Lower leg skin (tissue), 4 donors: ENCODE data around the gene ACOT6. TPM values are rescaled to one million over a fixed set of nuclear protein-coding genes. Genes with fewer than 3 reads are reported as not detected.

Source experiments
- DNase-seq, 2 donors: peaks; one replicate each; pipeline ENCODE4 v3.0.0-alpha.2; 2019; ENCODE audit warnings: low spot score in 2 of 2
- H3K4me3 ChIP-seq: fragments of 200-600 bp; sonication (generic); 2 replicates; pipeline ENCODE4 v1.5.1; 2017; ENCODE audit warnings: mild to moderate bottlenecking, low read depth; ENCODE audit not compliant: poor library complexity, severe bottlenecking
- POLR2A ChIP-seq, 2 donors: fragments of 450-650 bp; IDR thresholded peaks; one replicate each; pipeline ENCODE4 v1.6.1; 2016 to 2017; ENCODE audit warnings: antibody characterized with exemption in 2 of 2, mild to moderate bottlenecking in 1 of 2, moderate library complexity in 1 of 2
- WGBS, 2 donors: methylation state at CpG; one replicate each; pipeline ENCODE4 v1.1.5; 2018; 5-methylcytosine and 5-hydroxymethylcytosine counted together
- intact Hi-C: fragments of 100-400 bp; cut with DNase I; formaldehyde crosslinking; loops from one replicate; pipeline ENCODE4 v1.15.0; 2023; ENCODE audit warnings: low total_unique reads
- total RNA-seq, 4 donors: library from RNA; depleted of rRNA; stranded (reverse); fragments of >200 nt; gene quantifications; one replicate each; pipeline ENCODE4 v1.1.0, GENCODE V29; 2016
- TF ChIP-seq, protein P1 (sequence below), 3 donors: fragments of 450-650 bp; IDR thresholded peaks; one replicate each; pipeline ENCODE4 v1.5.1; 2016; ENCODE audit warnings: antibody characterized with exemption in 3 of 3, mild to moderate bottlenecking in 3 of 3, moderate library complexity in 2 of 3

Gene ACOT6
- total RNA-seq, 4 donors from 2014 or later, result 0.45 TPM; not detected in 3

GRCh38 chr14:73619524-73619923 is 7.2 kb downstream of the ACOT6 start:
- DNase-seq, result no peak
- no peak overlapping the region for H3K4me3 ChIP-seq
- TF ChIP-seq POLR2A (IDR thresholded peaks at IDR 0.05), result no peak
- TF ChIP-seq, protein P1, sequence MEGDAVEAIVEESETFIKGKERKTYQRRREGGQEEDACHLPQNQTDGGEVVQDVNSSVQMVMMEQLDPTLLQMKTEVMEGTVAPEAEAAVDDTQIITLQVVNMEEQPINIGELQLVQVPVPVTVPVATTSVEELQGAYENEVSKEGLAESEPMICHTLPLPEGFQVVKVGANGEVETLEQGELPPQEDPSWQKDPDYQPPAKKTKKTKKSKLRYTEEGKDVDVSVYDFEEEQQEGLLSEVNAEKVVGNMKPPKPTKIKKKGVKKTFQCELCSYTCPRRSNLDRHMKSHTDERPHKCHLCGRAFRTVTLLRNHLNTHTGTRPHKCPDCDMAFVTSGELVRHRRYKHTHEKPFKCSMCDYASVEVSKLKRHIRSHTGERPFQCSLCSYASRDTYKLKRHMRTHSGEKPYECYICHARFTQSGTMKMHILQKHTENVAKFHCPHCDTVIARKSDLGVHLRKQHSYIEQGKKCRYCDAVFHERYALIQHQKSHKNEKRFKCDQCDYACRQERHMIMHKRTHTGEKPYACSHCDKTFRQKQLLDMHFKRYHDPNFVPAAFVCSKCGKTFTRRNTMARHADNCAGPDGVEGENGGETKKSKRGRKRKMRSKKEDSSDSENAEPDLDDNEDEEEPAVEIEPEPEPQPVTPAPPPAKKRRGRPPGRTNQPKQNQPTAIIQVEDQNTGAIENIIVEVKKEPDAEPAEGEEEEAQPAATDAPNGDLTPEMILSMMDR (IDR thresholded peaks at IDR 0.05), result no peak
- WGBS, 2 donors, result 22 to 60% methylated on average over 1 of the region's 1 CpG
- intact Hi-C loops, result no loop called here

DNA sequence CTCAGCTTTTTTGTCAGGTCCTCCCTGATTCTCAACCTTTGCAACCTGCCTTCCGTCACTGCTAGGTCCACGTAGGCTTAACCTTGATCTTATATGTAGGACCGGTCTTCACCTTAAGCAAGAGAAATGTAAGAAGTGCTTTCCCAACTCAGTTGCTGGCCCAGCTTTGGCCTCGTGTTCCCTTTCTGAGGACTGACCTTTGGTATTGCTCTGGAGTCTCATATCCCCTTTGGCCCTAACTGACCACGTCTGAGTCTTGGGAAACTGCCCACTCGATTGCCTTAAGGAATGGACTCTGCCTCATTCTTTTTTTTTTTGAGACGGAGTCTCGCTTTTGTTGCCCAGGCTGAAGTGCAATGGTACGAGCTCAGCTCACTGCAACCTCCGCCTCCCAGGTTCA is 8.0 kb downstream of the ACOT6 start:
- no peak overlapping the region for H3K4me3 ChIP-seq

GRCh38 chr14:73623504-73624054 is 11.3 kb downstream of the ACOT6 start:
- TF ChIP-seq, protein P1 (IDR thresholded peaks at IDR 0.05), result no peak
- TF ChIP-seq POLR2A (IDR thresholded peaks at IDR 0.05), result no peak
- intact Hi-C loops, result no loop called here
- no peak for DNase-seq
- H3K4me3 ChIP-seq, result no peak overlapping the region
- WGBS, 2 donors, result 80 to 93% methylated on average over 4 of the region's 4 CpGs

More for the DNA sequence above, 8.0 kb downstream of the ACOT6 start:
- intact Hi-C loops, result no loop called here
- TF ChIP-seq, protein P1 (IDR thresholded peaks at IDR 0.05), result no peak
- TF ChIP-seq POLR2A (IDR thresholded peaks at IDR 0.05), result no peak
- WGBS, 2 donors, result 88 to 90% methylated on average over 10 of the region's 10 CpGs
- no peak for DNase-seq

GRCh38 chr14:73625706-73626105 is 13.4 kb downstream of the ACOT6 start:
- no peak for DNase-seq
- H3K4me3 ChIP-seq, result no peak overlapping the region
- intact Hi-C loops, result no loop called here
- TF ChIP-seq POLR2A (IDR thresholded peaks at IDR 0.05), result no peak
- TF ChIP-seq, protein P1 (IDR thresholded peaks at IDR 0.05), result no peak
- WGBS, 2 donors, result 51% methylated on average over 1 of the region's 1 CpG

GRCh38 chr14:73627151-73627558 is 14.8 kb downstream of the ACOT6 start:
- intact Hi-C loops, result no loop called here
- WGBS, 2 donors, result 87 to 96% methylated on average over 2 of the region's 2 CpGs
- no peak overlapping the region for H3K4me3 ChIP-seq
- TF ChIP-seq POLR2A (IDR thresholded peaks at IDR 0.05), result no peak
- TF ChIP-seq, protein P1 (IDR thresholded peaks at IDR 0.05), result no peak
- no peak for DNase-seq
